Measurements from ENCODE around the gene THAP7. TPM values are rescaled to one million over a fixed set of nuclear protein-coding genes. Genes with fewer than 3 reads are reported as not detected.

The THAP7 gene
- total and polyA plus RNA-seq, 9 of the 15 experiments (the other 6 are each of a cell fraction or from before 2014, with no cell fraction given), result 7.9 to 263 (median 84.1) TPM

GRCh38 chr22:21001601-21002325 is at the start of gene THAP7 (continued):
- TF ChIP-seq, protein P1, sequence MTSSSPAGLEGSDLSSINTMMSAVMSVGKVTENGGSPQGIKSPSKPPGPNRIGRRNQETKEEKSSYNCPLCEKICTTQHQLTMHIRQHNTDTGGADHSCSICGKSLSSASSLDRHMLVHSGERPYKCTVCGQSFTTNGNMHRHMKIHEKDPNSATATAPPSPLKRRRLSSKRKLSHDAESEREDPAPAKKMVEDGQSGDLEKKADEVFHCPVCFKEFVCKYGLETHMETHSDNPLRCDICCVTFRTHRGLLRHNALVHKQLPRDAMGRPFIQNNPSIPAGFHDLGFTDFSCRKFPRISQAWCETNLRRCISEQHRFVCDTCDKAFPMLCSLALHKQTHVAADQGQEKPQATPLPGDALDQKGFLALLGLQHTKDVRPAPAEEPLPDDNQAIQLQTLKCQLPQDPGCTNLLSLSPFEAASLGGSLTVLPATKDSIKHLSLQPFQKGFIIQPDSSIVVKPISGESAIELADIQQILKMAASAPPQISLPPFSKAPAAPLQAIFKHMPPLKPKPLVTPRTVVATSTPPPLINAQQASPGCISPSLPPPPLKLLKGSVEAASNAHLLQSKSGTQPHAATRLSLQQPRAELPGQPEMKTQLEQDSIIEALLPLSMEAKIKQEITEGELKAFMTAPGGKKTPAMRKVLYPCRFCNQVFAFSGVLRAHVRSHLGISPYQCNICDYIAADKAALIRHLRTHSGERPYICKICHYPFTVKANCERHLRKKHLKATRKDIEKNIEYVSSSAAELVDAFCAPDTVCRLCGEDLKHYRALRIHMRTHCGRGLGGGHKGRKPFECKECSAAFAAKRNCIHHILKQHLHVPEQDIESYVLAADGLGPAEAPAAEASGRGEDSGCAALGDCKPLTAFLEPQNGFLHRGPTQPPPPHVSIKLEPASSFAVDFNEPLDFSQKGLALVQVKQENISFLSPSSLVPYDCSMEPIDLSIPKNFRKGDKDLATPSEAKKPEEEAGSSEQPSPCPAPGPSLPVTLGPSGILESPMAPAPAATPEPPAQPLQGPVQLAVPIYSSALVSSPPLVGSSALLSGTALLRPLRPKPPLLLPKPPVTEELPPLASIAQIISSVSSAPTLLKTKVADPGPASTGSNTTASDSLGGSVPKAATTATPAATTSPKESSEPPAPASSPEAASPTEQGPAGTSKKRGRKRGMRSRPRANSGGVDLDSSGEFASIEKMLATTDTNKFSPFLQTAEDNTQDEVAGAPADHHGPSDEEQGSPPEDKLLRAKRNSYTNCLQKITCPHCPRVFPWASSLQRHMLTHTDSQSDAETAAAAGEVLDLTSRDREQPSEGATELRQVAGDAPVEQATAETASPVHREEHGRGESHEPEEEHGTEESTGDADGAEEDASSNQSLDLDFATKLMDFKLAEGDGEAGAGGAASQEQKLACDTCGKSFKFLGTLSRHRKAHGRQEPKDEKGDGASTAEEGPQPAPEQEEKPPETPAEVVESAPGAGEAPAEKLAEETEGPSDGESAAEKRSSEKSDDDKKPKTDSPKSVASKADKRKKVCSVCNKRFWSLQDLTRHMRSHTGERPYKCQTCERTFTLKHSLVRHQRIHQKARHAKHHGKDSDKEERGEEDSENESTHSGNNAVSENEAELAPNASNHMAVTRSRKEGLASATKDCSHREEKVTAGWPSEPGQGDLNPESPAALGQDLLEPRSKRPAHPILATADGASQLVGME (CRISPR knock-in tag; IDR thresholded peaks at IDR 0.05), result peak; percentile 98
- TF ChIP-seq SOX6 (IDR thresholded peaks at IDR 0.05) (no peak), SMARCA4 (IDR thresholded peaks at IDR 0.05) (no peak), SPI1 (IDR thresholded peaks at IDR 0.05; ENCODE audit: borderline replicate concordance, low read depth, low read length) (0 out of 2 replicates have a peak, but pooled peaks have one; percentile 14), MITF (IDR thresholded peaks at IDR 0.05) (no peak), LEF1 (IDR thresholded peaks at IDR 0.05) (no peak), KDM4B (IDR thresholded peaks at IDR 0.05; ENCODE audit: borderline replicate concordance in 2 of 2, low read depth in 1 of 2) (no peak), BHLHE40 (IDR thresholded peaks at IDR 0.05; ENCODE audit: low read length) (peak; percentile 99), ZNF41 (CRISPR knock-in tag; conservative IDR thresholded peaks at IDR 0.05) (peak; percentile 82; the same call in 1 of the 2 replicates), NCOA2 (IDR thresholded peaks at IDR 0.05; ENCODE audit: partially characterized antibody in 2 of 2) (no peak), ZNF431 (CRISPR knock-in tag; IDR thresholded peaks at IDR 0.05) (no peak), RBFOX2 (IDR thresholded peaks at IDR 0.05; ENCODE audit: low read depth, low read length) (no peak), TEAD2 (tag; IDR thresholded peaks at IDR 0.05) (no peak), TCF7 (IDR thresholded peaks at IDR 0.05; ENCODE audit: borderline replicate concordance) (no peak), HDAC3 (IDR thresholded peaks at IDR 0.05; ENCODE audit: borderline replicate concordance, partially characterized antibody) (no peak), RHOXF2B (CRISPR knock-in tag; conservative IDR thresholded peaks at IDR 0.05) (peak; percentile 73), MEF2A (IDR thresholded peaks at IDR 0.05; ENCODE audit: control insufficient read depth, low read depth, low read length) (no peak), STAT5A (IDR thresholded peaks at IDR 0.05; ENCODE audit: borderline replicate concordance, low read length) (no peak), ARNT (IDR thresholded peaks at IDR 0.05) (no peak), ZNF124 (CRISPR knock-in tag; IDR thresholded peaks at IDR 0.05) (no peak), RUNX1 (IDR thresholded peaks at IDR 0.05; ENCODE audit: low read depth) (no peak)
- TF ChIP-seq, protein P2, sequence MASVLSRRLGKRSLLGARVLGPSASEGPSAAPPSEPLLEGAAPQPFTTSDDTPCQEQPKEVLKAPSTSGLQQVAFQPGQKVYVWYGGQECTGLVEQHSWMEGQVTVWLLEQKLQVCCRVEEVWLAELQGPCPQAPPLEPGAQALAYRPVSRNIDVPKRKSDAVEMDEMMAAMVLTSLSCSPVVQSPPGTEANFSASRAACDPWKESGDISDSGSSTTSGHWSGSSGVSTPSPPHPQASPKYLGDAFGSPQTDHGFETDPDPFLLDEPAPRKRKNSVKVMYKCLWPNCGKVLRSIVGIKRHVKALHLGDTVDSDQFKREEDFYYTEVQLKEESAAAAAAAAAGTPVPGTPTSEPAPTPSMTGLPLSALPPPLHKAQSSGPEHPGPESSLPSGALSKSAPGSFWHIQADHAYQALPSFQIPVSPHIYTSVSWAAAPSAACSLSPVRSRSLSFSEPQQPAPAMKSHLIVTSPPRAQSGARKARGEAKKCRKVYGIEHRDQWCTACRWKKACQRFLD (CRISPR knock-in tag; IDR thresholded peaks at IDR 0.05), result no peak
